Measurements from ENCODE around the gene HERPUD1. TPM values are rescaled to one million over a fixed set of nuclear protein-coding genes. Genes with fewer than 3 reads are reported as not detected.

HERPUD1 gene
- total and polyA plus RNA-seq, 3 experiments from 2014 or later = 107 to 176 (median 162) TPM

- H3K9me3 ChIP-seq (ENCODE audit: low read length) = no peaks in the 10 kb centered on the region
- no peaks in the 10 kb centered on the region for H3K27me3 ChIP-seq (ENCODE audit: insufficient read depth, low read length, poor library complexity, severe bottlenecking)
- H3K9me3 Mint-ChIP-seq = no peaks in the 10 kb centered on the region
- H3K27ac Mint-ChIP-seq = no peak overlapping the region
- ChIA-PET CTCF (interaction anchor here (2.3 kb wide), 1 partner anchor 21 kb away, joined by 6 read pairs; no protein-coding TSS in a partner anchor), POLR2A (no interaction called here)
- no peak overlapping the region for H3K27ac ChIP-seq (ENCODE audit: low read depth, low read length)
- H3K36me3 Mint-ChIP-seq = no peaks in the 10 kb centered on the region
- no peak overlapping the region for H3K4me3 Mint-ChIP-seq
- H3K27me3 Mint-ChIP-seq = peaks cover 0 to 3% of the 10 kb centered on the region in 2 donors
- no peaks in the 10 kb centered on the region for H3K4me1 Mint-ChIP-seq
- no peak overlapping the region for H3K4me3 ChIP-seq (ENCODE audit: low read length)
- no peak for DNase-seq
- no peaks in the 10 kb centered on the region for H3K4me1 ChIP-seq (ENCODE audit: insufficient read depth, low read length)
- H3K36me3 ChIP-seq (ENCODE audit: insufficient read depth, low read length) = no peaks in the 10 kb centered on the region
These were observed 43.1 kb upstream of the HERPUD1 start for GRCh38 chr16:56888806-56889205.

- no peaks in the 10 kb centered on the region for H3K4me1 Mint-ChIP-seq
- H3K4me3 Mint-ChIP-seq = no peak overlapping the region
- Histone ChIP-seq H3K27me3 (ENCODE audit: insufficient read depth, low read length, poor library complexity, severe bottlenecking) (no peaks in the 10 kb centered on the region), H3K9me3 (ENCODE audit: low read length) (no peaks in the 10 kb centered on the region), H3K4me1 (ENCODE audit: insufficient read depth, low read length) (no peaks in the 10 kb centered on the region), H3K36me3 (ENCODE audit: insufficient read depth, low read length) (no peaks in the 10 kb centered on the region), H3K4me3 (ENCODE audit: low read length) (no peak overlapping the region), H3K27ac (ENCODE audit: low read depth, low read length) (no peak overlapping the region)
- H3K9me3 Mint-ChIP-seq = no peaks in the 10 kb centered on the region
- POLR2A ChIA-PET = no interaction called here
- CTCF ChIA-PET = interaction anchor here (2.3 kb wide), 1 partner anchor 21 kb away, joined by 6 read pairs; no protein-coding TSS in a partner anchor
- H3K27me3 Mint-ChIP-seq = peaks cover 0 to 3% of the 10 kb centered on the region in 2 donors
- DNase-seq = no peak
- no peaks in the 10 kb centered on the region for H3K36me3 Mint-ChIP-seq
- H3K27ac Mint-ChIP-seq = no peak overlapping the region
These were observed 42.7 kb upstream of the HERPUD1 start for GRCh38 chr16:56889206-56889605.

GRCh38 chr16:56891685-56892084, 40.3 kb upstream of the HERPUD1 start:
- Histone ChIP-seq H3K36me3 (ENCODE audit: insufficient read depth, low read length) (no peaks in the 10 kb centered on the region), H3K4me3 (ENCODE audit: low read length) (no peak overlapping the region), H3K9me3 (ENCODE audit: low read length) (no peaks in the 10 kb centered on the region), H3K4me1 (ENCODE audit: insufficient read depth, low read length) (no peaks in the 10 kb centered on the region), H3K27ac (ENCODE audit: low read depth, low read length) (no peak overlapping the region), H3K27me3 (ENCODE audit: insufficient read depth, low read length, poor library complexity, severe bottlenecking) (no peaks in the 10 kb centered on the region)
- CTCF ChIA-PET = no interaction called here
- Mint-ChIP-seq H3K4me1 (no peaks in the 10 kb centered on the region), H3K36me3 (no peaks in the 10 kb centered on the region), H3K4me3 (no peak overlapping the region), H3K9me3 (no peaks in the 10 kb centered on the region), H3K27ac (peak overlapping the region in 1 of 8 donors; percentile 24), H3K27me3 (peaks cover 0 to 5% of the 10 kb centered on the region in 2 donors)
- POLR2A ChIA-PET = no interaction called here
- DNase-seq = no peak

GRCh38 chr16:56892705-56893104, 39.2 kb upstream of the HERPUD1 start:
- Mint-ChIP-seq H3K36me3 (no peaks in the 10 kb centered on the region), H3K27ac (no peak overlapping the region), H3K4me1 (peaks cover 0 to 1% (median under 1%) of the 10 kb centered on the region in 3 donors), H3K4me3 (no peak overlapping the region), H3K9me3 (no peaks in the 10 kb centered on the region), H3K27me3 (peaks cover 0 to 4% of the 10 kb centered on the region in 2 donors)
- no peak for DNase-seq
- no peaks in the 10 kb centered on the region for H3K9me3 ChIP-seq (ENCODE audit: low read length)
- ChIA-PET CTCF (no interaction called here), POLR2A (no interaction called here)
- no peak overlapping the region for H3K27ac ChIP-seq (ENCODE audit: low read depth, low read length)
- no peaks in the 10 kb centered on the region for H3K27me3 ChIP-seq (ENCODE audit: insufficient read depth, low read length, poor library complexity, severe bottlenecking)
- no peaks in the 10 kb centered on the region for H3K4me1 ChIP-seq (ENCODE audit: insufficient read depth, low read length)
- no peaks in the 10 kb centered on the region for H3K36me3 ChIP-seq (ENCODE audit: insufficient read depth, low read length)
- no peak overlapping the region for H3K4me3 ChIP-seq (ENCODE audit: low read length)

GRCh38 chr16:56894331-56894917, 37.5 kb upstream of the HERPUD1 start:
- POLR2A ChIA-PET = no interaction called here
- Histone ChIP-seq H3K9me3 (ENCODE audit: low read length) (no peaks in the 10 kb centered on the region), H3K27me3 (ENCODE audit: insufficient read depth, low read length, poor library complexity, severe bottlenecking) (no peaks in the 10 kb centered on the region), H3K36me3 (ENCODE audit: insufficient read depth, low read length) (no peaks in the 10 kb centered on the region), H3K4me3 (ENCODE audit: low read length) (no peak overlapping the region), H3K4me1 (ENCODE audit: insufficient read depth, low read length) (peaks cover 7% of the 10 kb centered on the region), H3K27ac (ENCODE audit: low read depth, low read length) (no peak overlapping the region)
- DNase-seq = no peak
- H3K27ac Mint-ChIP-seq = peak overlapping the region in 1 of 8 donors; percentile 26
- peaks cover 11 to 14% (median 12%) of the 10 kb centered on the region in 3 donors for H3K4me1 Mint-ChIP-seq
- no peaks in the 10 kb centered on the region for H3K9me3 Mint-ChIP-seq
- H3K36me3 Mint-ChIP-seq = no peaks in the 10 kb centered on the region
- no peak overlapping the region for H3K4me3 Mint-ChIP-seq
- H3K27me3 Mint-ChIP-seq = peaks cover 0 to 1% of the 10 kb centered on the region in 2 donors
- CTCF ChIA-PET = no interaction called here

- Mint-ChIP-seq H3K27me3 (peaks cover 0 to 1% of the 10 kb centered on the region in 2 donors), H3K4me3 (no peak overlapping the region), H3K4me1 (peaks cover 18 to 23% (median 22%) of the 10 kb centered on the region in 3 donors), H3K27ac (peak overlapping the region in 1 of 8 donors; percentile 58), H3K9me3 (peaks cover 0 to 1% (median 0%) of the 10 kb centered on the region in 5 donors), H3K36me3 (no peaks in the 10 kb centered on the region)
- ChIA-PET POLR2A (no interaction called here), CTCF (no interaction called here)
- H3K9me3 ChIP-seq (ENCODE audit: low read length) = no peaks in the 10 kb centered on the region
- H3K4me1 ChIP-seq (ENCODE audit: insufficient read depth, low read length) = peaks cover 7% of the 10 kb centered on the region
- H3K4me3 ChIP-seq (ENCODE audit: low read length) = no peak overlapping the region
- H3K27ac ChIP-seq (ENCODE audit: low read depth, low read length) = no peak overlapping the region
- H3K36me3 ChIP-seq (ENCODE audit: insufficient read depth, low read length) = no peaks in the 10 kb centered on the region
- no peak for DNase-seq
- no peaks in the 10 kb centered on the region for H3K27me3 ChIP-seq (ENCODE audit: insufficient read depth, low read length, poor library complexity, severe bottlenecking)
These were observed 36.1 kb upstream of the HERPUD1 start for GRCh38 chr16:56895813-56896212.

GRCh38 chr16:56896244-56896643, 35.7 kb upstream of the HERPUD1 start:
- Mint-ChIP-seq H3K4me3 (no peak overlapping the region), H3K27me3 (peaks cover 0 to 1% of the 10 kb centered on the region in 2 donors), H3K4me1 (peaks cover 18 to 25% (median 23%) of the 10 kb centered on the region in 3 donors), H3K27ac (no peak overlapping the region), H3K36me3 (peaks cover 0 to 2% (median 0%) of the 10 kb centered on the region in 3 donors), H3K9me3 (peaks cover 0 to 1% (median 0%) of the 10 kb centered on the region in 5 donors)
- Histone ChIP-seq H3K27me3 (ENCODE audit: insufficient read depth, low read length, poor library complexity, severe bottlenecking) (no peaks in the 10 kb centered on the region), H3K36me3 (ENCODE audit: insufficient read depth, low read length) (no peaks in the 10 kb centered on the region), H3K4me3 (ENCODE audit: low read length) (no peak overlapping the region), H3K9me3 (ENCODE audit: low read length) (no peaks in the 10 kb centered on the region), H3K4me1 (ENCODE audit: insufficient read depth, low read length) (peaks cover 7% of the 10 kb centered on the region), H3K27ac (ENCODE audit: low read depth, low read length) (no peak overlapping the region)
- no peak for DNase-seq
- ChIA-PET CTCF (no interaction called here), POLR2A (no interaction called here)

- H3K9me3 Mint-ChIP-seq = peaks cover 0 to 1% (median 0%) of the 10 kb centered on the region in 5 donors
- no peaks in the 10 kb centered on the region for H3K27me3 ChIP-seq (ENCODE audit: insufficient read depth, low read length, poor library complexity, severe bottlenecking)
- H3K4me3 ChIP-seq (ENCODE audit: low read length) = no peak overlapping the region
- no peak for DNase-seq
- ChIA-PET POLR2A (no interaction called here), CTCF (no interaction called here)
- peaks cover 7% of the 10 kb centered on the region for H3K4me1 ChIP-seq (ENCODE audit: insufficient read depth, low read length)
- no peaks in the 10 kb centered on the region for H3K9me3 ChIP-seq (ENCODE audit: low read length)
- peaks cover 18 to 25% (median 23%) of the 10 kb centered on the region in 3 donors for H3K4me1 Mint-ChIP-seq
- H3K4me3 Mint-ChIP-seq = no peak overlapping the region
- peak overlapping the region in 1 of 8 donors; percentile 11 for H3K27ac Mint-ChIP-seq
- H3K36me3 Mint-ChIP-seq = peaks cover 0 to 2% (median 0%) of the 10 kb centered on the region in 3 donors
- no peak overlapping the region for H3K27ac ChIP-seq (ENCODE audit: low read depth, low read length)
- no peaks in the 10 kb centered on the region for H3K36me3 ChIP-seq (ENCODE audit: insufficient read depth, low read length)
- peaks cover 0 to 1% of the 10 kb centered on the region in 2 donors for H3K27me3 Mint-ChIP-seq
These were observed 34.7 kb upstream of the HERPUD1 start for GRCh38 chr16:56897026-56897799.
